ENCODE data around the gene PLIN5.

- TF ChIP-seq, protein P1, sequence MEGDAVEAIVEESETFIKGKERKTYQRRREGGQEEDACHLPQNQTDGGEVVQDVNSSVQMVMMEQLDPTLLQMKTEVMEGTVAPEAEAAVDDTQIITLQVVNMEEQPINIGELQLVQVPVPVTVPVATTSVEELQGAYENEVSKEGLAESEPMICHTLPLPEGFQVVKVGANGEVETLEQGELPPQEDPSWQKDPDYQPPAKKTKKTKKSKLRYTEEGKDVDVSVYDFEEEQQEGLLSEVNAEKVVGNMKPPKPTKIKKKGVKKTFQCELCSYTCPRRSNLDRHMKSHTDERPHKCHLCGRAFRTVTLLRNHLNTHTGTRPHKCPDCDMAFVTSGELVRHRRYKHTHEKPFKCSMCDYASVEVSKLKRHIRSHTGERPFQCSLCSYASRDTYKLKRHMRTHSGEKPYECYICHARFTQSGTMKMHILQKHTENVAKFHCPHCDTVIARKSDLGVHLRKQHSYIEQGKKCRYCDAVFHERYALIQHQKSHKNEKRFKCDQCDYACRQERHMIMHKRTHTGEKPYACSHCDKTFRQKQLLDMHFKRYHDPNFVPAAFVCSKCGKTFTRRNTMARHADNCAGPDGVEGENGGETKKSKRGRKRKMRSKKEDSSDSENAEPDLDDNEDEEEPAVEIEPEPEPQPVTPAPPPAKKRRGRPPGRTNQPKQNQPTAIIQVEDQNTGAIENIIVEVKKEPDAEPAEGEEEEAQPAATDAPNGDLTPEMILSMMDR (IDR thresholded peaks at IDR 0.05), result peak; percentile 43 to 66 (median 58)
- no peak for TF ChIP-seq POLR2A (IDR thresholded peaks at IDR 0.05)
These were observed 10.0 kb downstream of the PLIN5 start for GRCh38 chr19:4524808-4525562.

Data from tibial nerve (tissue), 3 donors.